ENCODE measurements around the gene NCAPD3. TPM values are rescaled to one million over a fixed set of nuclear protein-coding genes. Genes with fewer than 3 reads are reported as not detected.
A peak's percentile ranks its signal among the peaks of the same experiment; 100 is the strongest.

Gene NCAPD3
- polyA plus RNA-seq, 1 donor = 38.0 TPM

DNA sequence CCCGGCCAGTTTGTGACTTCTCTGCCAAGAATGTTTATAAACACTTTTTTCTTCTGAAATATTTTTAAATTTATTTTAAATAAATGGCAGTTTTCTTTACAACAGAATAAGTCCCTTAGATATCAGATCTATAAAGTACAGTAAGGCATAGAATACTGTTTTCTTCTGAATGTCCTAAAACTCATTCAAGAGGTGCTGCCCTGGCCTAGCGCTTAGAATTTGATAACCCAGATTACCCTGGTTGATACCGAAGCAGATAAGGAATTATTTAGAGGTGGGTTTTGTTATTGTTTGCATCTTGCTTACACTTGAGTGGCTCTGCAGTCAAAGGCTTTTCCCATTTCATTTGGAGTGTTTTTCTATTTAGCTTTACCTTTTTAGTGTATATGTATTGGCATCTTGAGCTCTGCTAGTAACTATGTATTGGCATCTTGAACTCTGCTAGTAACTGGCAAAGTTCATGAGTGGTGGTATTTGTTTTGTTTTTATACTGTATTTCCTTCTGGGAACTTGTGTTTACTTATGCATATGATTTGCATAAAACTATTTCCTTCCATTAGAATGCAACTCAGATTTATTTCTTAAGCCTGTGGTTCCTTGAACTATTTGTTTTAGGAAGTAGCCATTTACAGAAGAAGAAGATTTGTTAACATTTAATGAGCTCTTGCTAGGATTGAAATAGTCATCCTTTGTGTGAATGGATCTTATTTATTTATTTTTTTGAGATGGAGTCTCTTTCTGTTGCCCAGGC is 30.8 kb upstream of the NCAPD3 start:
- no peak for DNase-seq

DNA sequence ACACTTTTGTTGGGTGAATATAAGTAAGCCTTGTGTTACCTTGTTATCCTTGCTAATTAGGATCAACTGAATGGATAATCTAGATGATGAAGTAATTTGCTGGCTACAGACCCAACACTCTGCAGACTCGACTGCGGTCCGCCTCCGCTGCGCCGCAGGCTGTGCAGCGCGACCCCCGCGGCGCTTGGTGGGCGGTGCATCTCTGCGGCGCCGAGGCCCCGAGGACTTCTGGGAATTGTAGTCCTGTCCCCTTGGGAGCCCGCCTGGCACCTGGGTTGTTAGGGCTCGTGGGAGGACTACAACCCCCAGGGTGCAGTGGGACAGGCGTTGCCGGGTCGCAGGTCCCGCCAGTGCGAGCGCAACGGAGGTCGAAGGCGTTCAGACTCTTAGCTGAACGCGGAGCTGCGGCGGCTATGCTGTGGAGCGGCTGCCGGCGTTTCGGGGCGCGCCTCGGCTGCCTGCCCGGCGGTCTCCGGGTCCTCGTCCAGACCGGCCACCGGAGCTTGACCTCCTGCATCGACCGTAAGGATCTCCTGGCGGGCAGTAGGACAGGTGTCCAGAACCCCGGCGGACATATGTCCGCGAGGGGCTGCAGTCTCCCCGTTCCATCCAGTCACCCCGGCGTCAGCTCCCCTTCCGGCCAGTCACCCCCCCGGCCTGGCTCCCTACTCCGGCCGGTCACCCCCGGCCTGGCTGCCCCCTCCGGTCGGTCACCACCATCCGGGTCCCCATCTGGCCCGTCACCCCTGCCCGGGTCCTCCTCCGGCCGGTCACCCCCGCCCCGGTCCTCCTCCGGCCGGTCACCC is 29.6 kb upstream of the NCAPD3 start, which contains the start of the genes ACAD8 and THYN1:
TSS of gene ACAD8 (plus strand) at position 381 of the 806 bp plus-strand sequence. CDS start at position 414, 33 bp downstream.
TSS of gene THYN1 (minus strand) at position 165 of the 806 bp plus-strand sequence. CDS start 470 bp downstream, outside the sequence.
- peak; percentile 96 for DNase-seq

DNA sequence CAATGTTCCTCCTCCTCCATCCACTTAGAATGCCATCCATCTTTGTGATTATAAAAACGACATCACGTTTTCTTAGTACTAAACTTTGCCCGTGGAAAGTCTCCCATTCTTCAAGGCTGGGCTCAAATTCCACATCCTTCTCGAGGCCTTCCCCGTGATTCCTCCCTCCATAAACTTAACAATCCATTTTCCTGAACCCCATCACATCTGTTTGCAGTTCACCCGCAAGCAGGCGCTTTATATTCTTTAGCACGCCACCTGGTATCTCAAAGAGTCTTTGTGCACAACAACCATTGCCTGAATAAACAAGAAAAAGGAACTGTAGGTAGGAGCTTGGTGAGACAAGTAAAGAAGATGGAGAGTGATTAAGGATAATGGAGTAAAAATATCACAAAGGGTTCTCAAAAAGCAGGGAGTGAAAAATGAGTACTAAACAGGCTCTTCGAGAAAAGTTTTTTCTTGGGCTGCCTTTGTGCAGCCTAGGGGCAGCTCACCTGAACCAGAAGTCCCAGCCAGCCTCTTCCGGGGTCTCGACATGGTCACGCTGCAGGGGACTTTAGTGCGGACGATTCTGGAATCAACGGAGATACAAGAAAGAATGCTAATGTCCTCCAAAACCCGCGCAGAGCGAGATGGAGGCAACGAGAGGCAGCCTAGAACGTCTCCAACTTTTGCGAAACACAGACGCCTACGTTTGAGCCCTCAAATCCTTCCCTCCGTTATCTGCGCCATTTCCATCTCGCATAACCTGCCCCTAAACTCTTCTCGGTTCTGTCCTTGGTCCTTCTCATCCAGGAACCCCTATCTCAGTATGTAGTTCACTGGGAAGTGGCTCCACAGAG is 28.8 kb upstream of the NCAPD3 start:
- DNase-seq = no peak

DNA sequence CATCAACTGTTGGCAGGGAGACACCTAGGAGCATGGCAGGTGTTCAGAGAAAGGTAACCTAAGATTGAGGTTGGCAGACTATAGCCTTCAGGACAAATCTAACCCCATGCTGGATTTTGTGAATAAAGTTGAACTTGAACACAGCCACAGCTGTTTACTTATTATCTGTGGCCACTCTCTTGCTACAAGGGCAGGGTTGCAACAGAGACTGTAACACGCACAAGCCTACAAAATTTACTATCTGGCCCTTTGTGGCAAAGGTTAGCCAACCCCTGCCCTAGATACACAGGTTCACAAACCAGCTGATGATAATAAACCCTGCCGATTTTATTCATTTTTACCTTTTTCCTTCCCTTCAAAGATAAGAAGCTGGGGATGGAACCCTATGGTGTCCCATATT is 26.9 kb upstream of the NCAPD3 start:
- DNase-seq = no peak

DNA sequence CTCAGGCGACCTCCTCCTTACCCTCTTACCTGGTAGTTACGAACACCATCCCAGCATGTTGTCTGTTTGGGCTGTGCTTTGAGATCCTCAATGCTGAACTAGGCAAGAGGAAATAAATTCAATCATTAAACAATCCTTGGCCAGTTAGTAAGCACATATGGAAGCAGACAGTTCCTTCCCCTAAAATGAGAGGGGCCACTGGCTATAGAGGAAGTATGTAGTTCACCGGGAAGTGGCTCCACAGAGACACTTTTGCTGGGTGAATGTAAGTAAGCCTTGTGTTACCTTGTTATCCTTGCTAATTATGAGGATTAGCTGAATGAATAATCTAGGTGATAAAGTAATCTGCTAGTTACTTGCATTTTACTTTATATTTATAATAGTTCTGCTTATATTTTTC is 26.5 kb upstream of the NCAPD3 start:
- DNase-seq = no peak

DNA sequence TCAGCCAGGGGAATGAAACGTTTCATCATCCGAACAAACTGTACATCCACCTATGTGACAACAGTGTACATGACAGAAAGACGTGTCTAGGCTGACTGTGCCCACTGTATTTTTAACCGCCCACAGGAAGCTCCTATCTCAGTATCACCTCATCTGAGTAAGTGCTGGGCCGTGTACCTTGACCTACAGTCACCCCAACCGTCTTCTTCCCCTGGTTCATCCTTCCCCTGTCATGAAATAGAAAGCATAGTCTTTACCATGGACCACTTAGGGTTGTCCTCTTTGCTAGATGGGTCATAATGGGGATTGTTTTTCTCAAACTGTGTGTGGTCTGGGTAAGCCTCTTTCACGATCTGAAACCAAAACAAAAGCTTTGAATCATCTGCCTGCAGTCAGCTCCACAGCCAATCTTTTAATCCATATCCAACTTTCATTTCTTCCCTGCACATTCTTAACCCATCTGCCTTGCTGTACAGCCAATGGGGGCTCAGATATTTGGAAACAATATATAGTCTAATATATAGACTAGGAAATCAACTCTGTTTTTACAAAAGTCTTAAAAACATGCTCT is 25.2 kb upstream of the NCAPD3 start:
- DNase-seq = no peak

DNA sequence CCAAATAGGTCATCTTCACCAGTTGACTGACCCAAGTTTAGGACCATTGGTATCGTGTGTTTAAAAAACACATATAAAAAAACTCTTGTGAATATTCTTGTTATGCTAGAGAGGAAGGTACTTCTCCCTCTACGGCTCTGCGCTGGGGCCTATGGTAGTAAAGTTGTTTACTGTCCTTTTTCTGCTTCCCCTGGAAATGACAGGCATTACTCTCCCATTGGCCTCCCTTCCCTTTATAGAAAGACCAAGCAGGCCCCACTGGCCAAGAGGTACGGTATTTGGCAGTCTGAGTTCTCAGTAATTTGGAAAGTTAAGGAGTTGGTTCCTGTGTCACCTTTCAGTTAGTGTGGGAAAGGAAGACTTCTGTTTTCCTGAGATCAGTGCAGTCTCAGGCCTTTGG is 22.9 kb upstream of the NCAPD3 start:
- DNase-seq = no peak

DNA sequence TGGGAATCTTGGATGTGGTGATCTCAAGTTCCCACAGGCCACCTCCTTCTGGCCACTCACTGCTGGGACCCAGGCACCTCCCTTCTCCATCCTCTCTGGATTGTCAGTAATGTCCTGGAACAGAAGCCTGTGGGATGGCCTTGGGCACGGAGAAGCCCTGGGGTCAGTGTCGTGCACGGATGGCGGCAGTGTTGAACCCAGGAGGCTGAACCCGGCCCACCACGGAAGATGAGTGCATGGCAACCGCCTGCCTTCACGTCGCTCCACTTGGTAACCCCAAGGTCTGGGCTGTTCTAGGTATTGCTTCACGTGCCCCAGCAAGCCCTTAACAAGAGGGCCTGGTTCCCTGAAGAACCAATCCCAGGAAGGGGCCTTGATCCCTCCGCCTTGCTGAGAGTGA is 22.3 kb upstream of the NCAPD3 start:
- DNase-seq = no peak

DNA sequence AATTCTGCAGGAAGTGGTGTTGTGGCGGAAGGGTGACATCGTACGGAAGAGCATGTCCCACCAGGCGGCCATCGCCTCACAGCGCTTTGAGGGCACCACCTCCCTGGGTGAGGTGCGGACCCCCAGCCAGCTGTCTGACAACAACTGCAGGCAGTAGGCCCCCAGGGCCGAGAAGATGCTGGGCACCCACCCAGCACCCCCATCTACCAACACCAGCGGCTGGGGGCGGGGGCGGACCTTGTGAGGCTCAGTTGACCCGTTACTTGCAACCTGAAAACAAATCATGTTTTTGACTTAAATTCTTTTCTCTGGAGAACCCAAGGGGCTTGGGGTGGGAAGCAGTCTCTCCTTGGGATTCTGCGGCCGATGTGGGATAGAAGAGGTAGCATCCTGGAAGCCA is 21.7 kb upstream of the NCAPD3 start:
- no peak for DNase-seq

DNA sequence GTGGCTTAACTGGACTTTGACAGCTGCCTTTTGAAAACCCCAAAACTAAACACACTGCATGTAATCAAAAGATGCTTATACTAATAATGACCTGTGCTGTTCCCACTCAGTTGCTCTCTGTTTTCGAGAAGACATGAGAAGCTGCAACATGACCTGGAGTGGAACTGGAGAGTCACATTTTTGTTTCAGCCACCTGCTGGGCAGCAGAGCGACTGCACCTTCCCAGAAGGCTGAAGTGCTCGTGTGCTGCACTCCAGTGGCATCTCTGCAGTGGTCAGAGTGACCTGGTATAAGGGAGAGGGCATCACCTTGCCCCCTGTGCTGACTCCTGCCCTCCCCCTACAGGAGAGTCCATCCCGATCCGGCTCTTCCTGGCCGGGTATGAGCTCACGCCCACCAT is 20.8 kb upstream of the NCAPD3 start:
- DNase-seq = no peak

DNA sequence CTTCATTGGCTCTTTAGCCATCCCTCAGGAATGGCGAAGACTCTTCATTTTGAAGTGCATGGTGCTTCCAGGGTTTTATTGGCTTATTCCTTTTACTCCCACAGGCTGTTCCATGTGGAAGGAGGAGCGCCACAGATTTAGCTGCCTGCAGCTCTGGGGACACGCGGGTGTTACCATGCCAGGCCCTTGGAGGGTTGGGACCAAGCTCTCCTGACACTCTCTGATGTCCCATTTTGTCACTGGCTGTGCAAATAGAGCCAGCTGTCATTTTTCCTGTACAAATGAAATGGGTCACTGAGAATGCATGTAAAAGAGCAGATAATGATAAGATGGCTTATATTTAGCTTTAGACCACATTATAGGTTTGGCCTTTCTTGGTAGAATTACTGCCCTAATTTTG is 20.1 kb upstream of the NCAPD3 start:
- DNase-seq = no peak

DNA sequence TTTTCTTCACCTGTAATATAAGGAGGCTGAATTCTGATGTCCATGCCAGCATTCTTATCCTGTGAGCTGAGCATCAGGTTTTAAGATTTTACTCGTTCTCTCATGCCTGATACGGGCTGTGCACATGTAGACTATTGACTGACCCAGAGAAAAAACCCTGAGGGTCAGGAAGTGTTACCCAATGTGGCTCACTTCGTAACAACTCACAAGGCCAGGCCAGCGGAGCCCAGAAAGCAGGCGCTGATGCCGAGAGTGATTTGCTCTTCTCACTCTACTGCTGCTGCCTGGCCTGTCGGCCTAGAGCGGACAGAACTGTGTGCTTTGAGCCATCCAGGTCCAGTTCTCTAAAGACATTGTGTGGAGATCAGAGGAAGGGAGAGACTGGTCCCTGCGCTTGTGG is 18.6 kb upstream of the NCAPD3 start:
- no peak for DNase-seq

DNA sequence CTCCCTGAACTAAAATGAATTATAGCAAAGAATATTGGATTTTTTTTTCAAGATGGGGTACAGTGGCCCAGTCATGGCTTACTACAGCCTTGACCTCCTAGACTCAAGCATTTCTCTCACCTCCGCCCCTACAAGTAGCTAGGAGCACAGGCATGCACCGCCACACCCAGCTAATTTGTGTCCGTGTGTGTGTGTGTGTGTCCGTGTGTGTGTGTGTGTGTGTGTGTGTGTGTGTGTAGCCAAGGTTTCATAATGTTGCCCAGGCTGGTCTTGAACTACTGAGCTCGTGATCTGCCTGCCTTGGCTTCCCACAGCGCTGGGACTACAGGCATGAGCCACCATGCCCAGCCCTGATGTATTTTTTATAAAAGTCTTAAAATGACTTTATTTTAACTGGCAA is 16.8 kb upstream of the NCAPD3 start:
- no peak for DNase-seq

DNA sequence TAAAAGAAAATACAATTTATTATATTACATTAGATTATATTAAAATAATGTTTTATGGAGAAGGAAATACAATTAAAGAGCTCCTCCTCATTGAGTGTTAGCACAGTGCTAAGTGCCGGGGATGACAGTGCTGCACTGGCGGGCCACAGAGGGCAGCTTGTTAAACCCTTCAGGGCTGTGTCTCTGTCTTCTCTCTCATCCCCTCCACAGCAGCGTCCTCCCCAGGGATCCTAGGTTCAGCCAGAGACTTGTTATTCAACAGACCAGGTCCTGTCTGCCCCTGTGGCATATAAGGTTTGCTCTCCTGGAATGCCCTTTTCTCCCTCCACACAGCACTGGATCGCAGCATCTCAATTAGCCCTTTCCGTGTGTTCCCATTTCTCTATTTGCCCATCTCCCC is 15.2 kb upstream of the NCAPD3 start:
- DNase-seq = no peak

DNA sequence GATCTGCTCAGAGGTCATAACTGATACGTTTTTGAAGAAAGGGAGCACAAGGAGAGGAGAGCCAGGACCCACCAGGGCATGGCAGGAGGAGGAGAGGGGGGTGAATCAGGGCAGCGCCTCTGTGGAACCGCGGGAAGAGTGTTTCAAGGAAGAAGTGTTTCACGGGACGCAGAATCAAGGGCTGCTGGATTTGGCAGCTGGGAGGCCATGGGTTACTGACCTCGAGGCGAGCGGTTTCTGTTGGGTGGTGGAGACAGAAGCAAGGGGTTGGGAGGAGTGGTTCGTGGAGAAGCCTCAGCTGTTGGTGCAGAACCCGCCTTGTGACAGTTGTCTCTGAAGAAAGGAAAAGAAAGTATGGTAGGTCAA is 13.8 kb upstream of the NCAPD3 start:
- DNase-seq = no peak

DNA sequence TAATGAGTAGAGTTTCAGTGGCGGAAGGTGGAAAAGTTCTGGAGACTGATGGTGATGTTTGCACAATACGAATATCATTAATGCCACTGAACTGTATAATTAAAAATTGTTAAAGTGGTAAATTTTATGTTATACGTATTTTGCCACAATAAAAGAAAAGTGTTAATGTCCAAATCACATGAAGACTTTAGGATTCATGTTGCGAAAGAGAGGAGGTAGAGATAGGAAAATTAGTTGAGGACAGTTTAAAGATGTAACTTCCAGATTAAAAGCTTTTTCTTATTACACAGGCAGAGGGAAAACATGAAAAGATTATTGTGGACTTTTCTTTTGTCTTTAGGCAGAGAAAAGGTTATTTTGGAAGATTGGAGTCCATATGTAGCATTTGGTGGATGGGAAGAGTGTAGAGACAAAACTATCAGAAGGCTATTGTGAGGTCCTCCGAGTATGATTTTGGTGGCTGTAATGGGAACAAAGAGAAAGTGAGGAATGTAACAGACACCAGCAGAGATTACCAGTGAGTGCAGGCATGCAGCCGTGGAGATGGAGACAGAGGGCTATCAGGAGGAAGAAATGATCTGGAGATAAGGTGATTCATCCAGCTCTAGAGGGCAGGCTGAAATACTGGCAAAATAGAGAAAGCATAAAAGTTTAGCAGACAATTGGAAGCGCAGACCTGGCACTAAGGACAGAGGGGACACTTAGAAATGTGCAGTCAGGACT is 13.2 kb upstream of the NCAPD3 start:
- DNase-seq = no peak

DNA sequence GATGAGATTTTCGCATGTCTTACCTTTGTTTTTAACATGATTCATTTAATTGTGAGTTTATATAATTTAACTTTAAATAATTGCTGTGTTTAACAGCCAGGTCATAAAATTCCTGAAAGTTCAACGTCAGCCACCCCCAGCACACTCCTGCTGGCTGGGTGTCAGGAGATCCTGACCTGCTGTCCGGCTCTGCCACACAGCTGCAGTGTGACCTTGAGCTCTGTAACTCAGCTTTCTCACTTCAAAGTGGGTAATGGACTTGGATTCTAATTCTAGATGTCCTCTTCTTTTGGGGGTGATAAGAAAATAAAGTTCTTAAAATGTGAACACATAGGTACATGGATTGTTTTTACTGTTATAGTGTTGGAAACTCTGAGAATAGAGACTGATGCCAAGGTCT is 11.6 kb upstream of the NCAPD3 start:
- DNase-seq = no peak

DNA sequence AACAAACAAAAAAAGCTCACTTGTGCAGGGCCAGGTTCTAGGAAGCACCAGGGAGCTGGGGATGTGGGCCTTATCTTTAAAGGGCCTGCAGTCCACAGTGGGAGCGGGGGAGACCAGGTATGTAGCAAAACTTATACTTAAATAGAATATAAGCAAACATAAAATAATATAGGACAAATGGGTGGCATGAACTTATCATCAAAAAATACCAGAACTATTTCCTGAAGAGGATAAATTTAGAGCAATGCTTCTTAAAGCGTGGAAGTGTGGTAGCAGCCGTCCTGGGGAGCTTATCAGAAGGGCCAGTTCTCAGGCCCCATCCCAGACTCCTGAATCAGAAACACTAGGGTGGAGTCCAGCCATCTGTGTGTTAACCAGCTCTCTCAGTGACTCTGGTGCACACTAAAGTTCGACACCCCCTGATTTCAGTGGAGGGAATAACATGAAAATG is 10.0 kb upstream of the NCAPD3 start:
- no peak for DNase-seq

DNA sequence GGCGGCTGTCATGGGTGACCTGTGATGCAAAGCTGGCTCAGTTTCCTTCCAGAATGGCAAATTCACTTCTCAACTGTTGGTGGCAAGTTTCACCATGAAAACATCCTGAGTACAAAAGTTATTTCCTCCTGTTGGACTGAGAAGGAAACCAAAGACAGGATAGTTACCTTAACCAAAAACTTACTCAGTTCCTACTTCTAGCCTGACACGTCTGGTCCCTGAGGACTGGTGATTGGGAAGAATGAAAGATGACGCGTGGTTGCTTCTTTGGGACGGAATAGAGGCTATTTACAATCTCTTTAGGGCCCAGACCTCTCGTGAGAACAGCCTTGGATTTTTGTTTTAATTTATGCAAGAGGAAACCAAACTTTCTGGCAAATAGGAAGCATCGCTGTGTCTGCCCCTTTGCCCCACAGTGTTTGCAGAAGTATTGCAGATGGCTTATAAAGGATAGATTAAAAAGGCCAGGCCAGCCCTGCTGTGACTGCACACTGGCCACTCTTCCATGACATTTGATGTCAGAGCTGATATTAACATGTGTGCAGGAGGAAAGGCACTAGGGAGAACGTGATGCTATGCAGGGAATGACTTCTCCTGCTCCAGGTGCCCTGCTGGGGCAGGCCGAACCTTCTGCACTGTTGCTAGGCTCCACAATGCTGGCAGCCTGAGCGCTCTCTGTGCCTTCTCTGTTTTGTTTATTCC is 8.3 kb upstream of the NCAPD3 start:
- no peak for DNase-seq

DNA sequence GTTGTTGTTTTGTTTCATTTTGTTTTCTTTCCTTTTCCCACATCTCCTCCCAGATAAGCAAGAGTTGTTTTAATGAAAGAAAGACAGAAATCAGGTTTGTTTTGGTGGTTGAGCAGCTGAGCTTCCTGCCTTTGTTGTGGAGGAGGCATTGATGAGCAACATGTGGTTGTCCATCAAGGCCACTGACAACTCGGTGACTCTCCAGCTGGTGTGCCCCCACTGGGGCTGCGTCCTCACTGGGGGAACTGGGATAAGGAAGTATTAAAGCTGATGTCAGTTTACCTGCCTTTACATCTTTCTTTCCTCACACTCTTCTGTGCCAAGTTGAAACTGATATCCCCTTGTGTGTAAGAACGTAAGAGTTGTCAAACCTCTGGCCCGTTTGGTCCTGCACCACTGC is 6.6 kb upstream of the NCAPD3 start:
- no peak for DNase-seq

All from left kidney (tissue), 2 donors.